Tibial nerve (tissue), 4 donors: Measurements from ENCODE around the gene LCE3A.

ENCODE experiments used
- CTCF ChIP-seq, 5 experiments: fragments of 200-600 bp in 3 of 5; fragments of 450-650 bp in 2 of 5; sonication (generic) in 3 of 5; IDR thresholded peaks; one replicate each; pipeline ENCODE4 v1.5.1; 2016 to 2019; ENCODE audit warnings: antibody characterized with exemption in 5 of 5, mild to moderate bottlenecking in 3 of 5, moderate library complexity in 2 of 5
- EP300 ChIP-seq, 2 donors: sonication (generic); formaldehyde crosslinking; IDR thresholded peaks; one replicate each; pipeline ENCODE4 v1.6.1; 2017; ENCODE audit warnings: antibody characterized with exemption in 2 of 2, mild to moderate bottlenecking in 1 of 2
- POLR2A ChIP-seq, 2 donors: fragments of 450-650 bp; IDR thresholded peaks; one replicate each; pipeline ENCODE4 v1.6.1; 2017; ENCODE audit warnings: antibody characterized with exemption in 2 of 2, mild to moderate bottlenecking in 2 of 2, moderate library complexity in 2 of 2

DNA sequence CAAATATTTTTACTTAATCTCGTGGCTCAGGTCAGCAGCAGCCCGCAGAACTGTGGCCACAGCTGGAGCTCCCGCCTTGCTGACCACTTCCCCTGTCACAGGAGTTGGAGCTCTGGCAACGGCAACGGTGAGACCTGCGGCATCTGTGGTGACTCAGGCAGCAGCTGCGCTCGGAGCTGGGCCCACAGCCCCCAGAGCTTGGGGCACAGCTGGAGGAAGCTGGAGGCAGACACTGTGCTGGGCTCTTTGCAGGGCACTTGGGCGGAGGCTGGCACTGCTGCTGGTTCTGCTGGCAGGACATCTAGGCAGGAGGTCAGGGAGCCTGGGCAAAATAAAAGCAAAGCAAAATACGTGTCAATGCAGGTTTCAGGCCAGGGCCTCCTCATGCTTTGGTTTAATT is at the start of gene LCE3A:
- TF ChIP-seq POLR2A (IDR thresholded peaks at IDR 0.05): no peak
- TF ChIP-seq CTCF (IDR thresholded peaks at IDR 0.05): no peak
- TF ChIP-seq EP300 (IDR thresholded peaks at IDR 0.05): no peak
